Measurements from ENCODE around the gene BATF. TPM values are rescaled to one million over a fixed set of nuclear protein-coding genes. Genes with fewer than 3 reads are reported as not detected.

BATF gene
- total RNA-seq, 2 experiments from 2014 or later = 178 to 179 TPM

- Mint-ChIP-seq H3K9me3 (no peaks in the 10 kb centered on the region), H3K4me3 (peak overlapping the region; percentile 82), H3K27me3 (ENCODE audit: low read depth) (no peaks in the 10 kb centered on the region), H3K4me1 (ENCODE audit: low read depth) (peaks cover 22% of the 10 kb centered on the region), H3K36me3 (ENCODE audit: low read depth) (no peaks in the 10 kb centered on the region), H3K27ac (no peak overlapping the region)
- no peak for DNase-seq
- CTCF ChIA-PET = interaction anchor here (1.3 to 11.3 kb wide), 2 partner anchors 75 to 93 kb away, joined by 3 to 255 read pairs; partner anchors contain the start of genes ERG28 and TTLL5
- intact Hi-C loops (cut with micrococcal nuclease) = loop anchor here (10.0 kb wide), 1 partner anchor 325 kb away; no protein-coding TSS in a partner anchor
Observed at GRCh38 chr14:75579882-75580281, 57.6 kb downstream of the BATF start.

GRCh38 chr14:75587388-75587787, 65.1 kb downstream of the BATF start:
- CTCF ChIA-PET = interaction anchor here (1.0 kb wide), 1 partner anchor 10 kb away, joined by 3 read pairs; no protein-coding TSS in a partner anchor
- no peak for DNase-seq
- H3K36me3 Mint-ChIP-seq (ENCODE audit: low read depth) = no peaks in the 10 kb centered on the region
- intact Hi-C loops (cut with micrococcal nuclease) = no loop called here
- no peaks in the 10 kb centered on the region for H3K27me3 Mint-ChIP-seq (ENCODE audit: low read depth)
- H3K9me3 Mint-ChIP-seq = no peaks in the 10 kb centered on the region
- no peaks in the 10 kb centered on the region for H3K4me1 Mint-ChIP-seq (ENCODE audit: low read depth)
- H3K27ac Mint-ChIP-seq = no peak overlapping the region
- no peak overlapping the region for H3K4me3 Mint-ChIP-seq

GRCh38 chr14:75589931-75590330, 67.7 kb downstream of the BATF start:
- no peaks in the 10 kb centered on the region for H3K36me3 Mint-ChIP-seq (ENCODE audit: low read depth)
- CTCF ChIA-PET = interaction anchor here (0.6 to 1.5 kb wide), 2 partner anchors 12 to 59 kb away, joined by 6 to 7 read pairs; no protein-coding TSS in a partner anchor
- no peaks in the 10 kb centered on the region for H3K27me3 Mint-ChIP-seq (ENCODE audit: low read depth)

GRCh38 chr14:75591331-75591946, 69.2 kb downstream of the BATF start:
- Mint-ChIP-seq H3K4me3 (no peak overlapping the region), H3K27ac (no peak overlapping the region), H3K9me3 (no peaks in the 10 kb centered on the region), H3K36me3 (ENCODE audit: low read depth) (no peaks in the 10 kb centered on the region), H3K27me3 (ENCODE audit: low read depth) (no peaks in the 10 kb centered on the region), H3K4me1 (ENCODE audit: low read depth) (no peaks in the 10 kb centered on the region)
- CTCF ChIA-PET = interaction anchor here (1.9 kb wide), 1 partner anchor 14 kb away, joined by 5 read pairs; no protein-coding TSS in a partner anchor
- intact Hi-C loops (cut with micrococcal nuclease) = no loop called here
- DNase-seq = no peak

More at GRCh38 chr14:75589931-75590330, 67.7 kb downstream of the BATF start:
- no peak overlapping the region for H3K4me3 Mint-ChIP-seq
- DNase-seq = no peak
- no peak overlapping the region for H3K27ac Mint-ChIP-seq
- intact Hi-C loops (cut with micrococcal nuclease) = no loop called here
- H3K4me1 Mint-ChIP-seq (ENCODE audit: low read depth) = no peaks in the 10 kb centered on the region
- no peaks in the 10 kb centered on the region for H3K9me3 Mint-ChIP-seq

DNA sequence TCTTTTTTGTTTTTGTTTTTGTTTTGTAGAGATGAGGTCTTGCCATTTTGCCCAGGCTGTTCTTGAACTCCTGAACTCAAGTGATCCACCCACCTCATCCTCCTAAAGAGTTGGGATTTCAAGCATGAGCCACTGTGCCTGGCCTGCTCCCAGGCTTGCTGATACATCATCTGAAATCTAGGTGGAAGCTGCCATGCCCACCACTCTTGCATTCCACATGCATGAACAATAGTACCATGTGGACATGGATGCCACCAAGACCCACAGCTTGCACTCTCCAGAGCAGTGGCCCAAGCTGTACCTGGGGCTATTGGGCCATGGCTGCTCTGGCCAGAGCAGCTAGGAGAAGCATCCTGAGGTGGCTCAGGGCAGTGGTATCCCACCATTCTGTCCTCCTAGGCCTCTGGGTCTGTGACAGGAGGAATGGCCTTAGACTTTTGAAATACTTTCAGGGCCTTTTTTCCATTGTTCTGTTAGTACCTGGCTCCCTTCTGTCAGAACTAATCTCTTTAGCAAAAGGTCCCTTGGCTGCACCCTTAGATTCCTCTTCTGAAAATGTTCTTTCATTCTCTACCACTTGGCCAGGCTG, 69.8 kb downstream of the BATF start:
- no peaks in the 10 kb centered on the region for H3K27me3 Mint-ChIP-seq (ENCODE audit: low read depth)
- CTCF ChIA-PET = interaction anchor here (1.9 kb wide), 1 partner anchor 14 kb away, joined by 5 read pairs; no protein-coding TSS in a partner anchor
- intact Hi-C loops (cut with micrococcal nuclease) = no loop called here
- no peaks in the 10 kb centered on the region for H3K36me3 Mint-ChIP-seq (ENCODE audit: low read depth)
- no peak for DNase-seq
- H3K4me1 Mint-ChIP-seq (ENCODE audit: low read depth) = no peaks in the 10 kb centered on the region
- H3K4me3 Mint-ChIP-seq = no peak overlapping the region
- no peak overlapping the region for H3K27ac Mint-ChIP-seq
- no peaks in the 10 kb centered on the region for H3K9me3 Mint-ChIP-seq

GRCh38 chr14:75595226-75595625, 73.0 kb downstream of the BATF start:
- CTCF ChIA-PET = interaction anchor here (1.0 kb wide), 1 partner anchor 18 kb away, joined by 4 read pairs; no protein-coding TSS in a partner anchor
- no peaks in the 10 kb centered on the region for H3K27me3 Mint-ChIP-seq (ENCODE audit: low read depth)
- no peaks in the 10 kb centered on the region for H3K36me3 Mint-ChIP-seq (ENCODE audit: low read depth)
- no peaks in the 10 kb centered on the region for H3K9me3 Mint-ChIP-seq
- no peak overlapping the region for H3K4me3 Mint-ChIP-seq
- H3K27ac Mint-ChIP-seq = no peak overlapping the region
- intact Hi-C loops (cut with micrococcal nuclease) = no loop called here
- no peaks in the 10 kb centered on the region for H3K4me1 Mint-ChIP-seq (ENCODE audit: low read depth)
- no peak for DNase-seq

Other genes with a start within 250 kb of the BATF start
- gene FOS, start 243.6 kb upstream of the BATF start, total RNA-seq = 10 to 100 TPM; 34.5 to 35.7 TPM
- gene JDP2, start 94.4 kb upstream of the BATF start, total RNA-seq = 1 to 10 TPM; 2.8 to 3.2 TPM
- gene FLVCR2, start 56.2 kb downstream of the BATF start, total RNA-seq = 10 to 100 TPM in 1 of 2 experiments, 1 to 10 TPM in 1; 5.8 to 10.4 TPM
- gene ERG28, start 138.4 kb downstream of the BATF start, total RNA-seq = 10 to 100 TPM; 25.6 to 25.7 TPM
- gene TTLL5, start 138.8 kb downstream of the BATF start, total RNA-seq = 10 to 100 TPM; 23.8 to 25.1 TPM

Measured in activated naive CD4-positive, alpha-beta T cell treated with anti-CD3 and anti-CD28 coated beads for 36 hours (primary cell).